ENCODE measurements around the gene MED1. TPM values are rescaled to one million over a fixed set of nuclear protein-coding genes. Genes with fewer than 3 reads are reported as not detected.
"Not testable (repeated sequence)": the region's sequence is repeated elsewhere in the genome, so short reads cannot be mapped to it uniquely, and the experiment has no call there.

MED1 gene, protein sequence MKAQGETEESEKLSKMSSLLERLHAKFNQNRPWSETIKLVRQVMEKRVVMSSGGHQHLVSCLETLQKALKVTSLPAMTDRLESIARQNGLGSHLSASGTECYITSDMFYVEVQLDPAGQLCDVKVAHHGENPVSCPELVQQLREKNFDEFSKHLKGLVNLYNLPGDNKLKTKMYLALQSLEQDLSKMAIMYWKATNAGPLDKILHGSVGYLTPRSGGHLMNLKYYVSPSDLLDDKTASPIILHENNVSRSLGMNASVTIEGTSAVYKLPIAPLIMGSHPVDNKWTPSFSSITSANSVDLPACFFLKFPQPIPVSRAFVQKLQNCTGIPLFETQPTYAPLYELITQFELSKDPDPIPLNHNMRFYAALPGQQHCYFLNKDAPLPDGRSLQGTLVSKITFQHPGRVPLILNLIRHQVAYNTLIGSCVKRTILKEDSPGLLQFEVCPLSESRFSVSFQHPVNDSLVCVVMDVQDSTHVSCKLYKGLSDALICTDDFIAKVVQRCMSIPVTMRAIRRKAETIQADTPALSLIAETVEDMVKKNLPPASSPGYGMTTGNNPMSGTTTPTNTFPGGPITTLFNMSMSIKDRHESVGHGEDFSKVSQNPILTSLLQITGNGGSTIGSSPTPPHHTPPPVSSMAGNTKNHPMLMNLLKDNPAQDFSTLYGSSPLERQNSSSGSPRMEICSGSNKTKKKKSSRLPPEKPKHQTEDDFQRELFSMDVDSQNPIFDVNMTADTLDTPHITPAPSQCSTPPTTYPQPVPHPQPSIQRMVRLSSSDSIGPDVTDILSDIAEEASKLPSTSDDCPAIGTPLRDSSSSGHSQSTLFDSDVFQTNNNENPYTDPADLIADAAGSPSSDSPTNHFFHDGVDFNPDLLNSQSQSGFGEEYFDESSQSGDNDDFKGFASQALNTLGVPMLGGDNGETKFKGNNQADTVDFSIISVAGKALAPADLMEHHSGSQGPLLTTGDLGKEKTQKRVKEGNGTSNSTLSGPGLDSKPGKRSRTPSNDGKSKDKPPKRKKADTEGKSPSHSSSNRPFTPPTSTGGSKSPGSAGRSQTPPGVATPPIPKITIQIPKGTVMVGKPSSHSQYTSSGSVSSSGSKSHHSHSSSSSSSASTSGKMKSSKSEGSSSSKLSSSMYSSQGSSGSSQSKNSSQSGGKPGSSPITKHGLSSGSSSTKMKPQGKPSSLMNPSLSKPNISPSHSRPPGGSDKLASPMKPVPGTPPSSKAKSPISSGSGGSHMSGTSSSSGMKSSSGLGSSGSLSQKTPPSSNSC (N-terminal part only)
- 10 to 100 TPM; 52.8 to 59.5 (median 54.2) TPM for polyA plus RNA-seq (ENCODE audit: insufficient read length in 3 of 3)

- peak; percentile 95 to 100 (median 98) for DNase-seq (ENCODE audit: low read depth in 3 of 3, low spot score in 2 of 3)
Measured at GRCh38 chr17:39450847-39451581, at the start of gene MED1. Gene MED1 (minus strand): TSS chr17:39451263. CDS start chr17:39451062, 201 bp downstream.

DNA sequence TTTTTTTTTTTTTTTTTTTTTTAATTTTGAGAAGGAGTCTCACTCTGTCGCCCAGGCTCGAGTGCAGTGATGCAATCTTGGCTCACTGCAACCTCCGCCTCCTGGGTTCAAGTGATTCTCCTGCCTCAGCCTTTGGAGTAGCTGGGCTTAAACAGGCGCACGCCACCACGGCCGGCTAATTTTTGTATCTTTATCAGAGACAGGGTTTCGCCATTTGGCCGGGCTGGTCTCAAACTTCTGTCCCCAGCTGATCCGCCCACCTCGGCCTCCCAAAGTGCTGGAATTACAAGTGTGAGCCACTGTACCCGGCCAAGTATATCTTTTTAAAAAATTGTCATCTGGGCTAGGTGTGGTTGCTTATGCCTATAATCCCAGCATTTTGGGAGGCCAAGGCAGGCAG is 45.9 kb upstream of the MED1 start:
- not testable (repeated sequence) for DNase-seq (ENCODE audit: low read depth in 3 of 3, low spot score in 2 of 3)

DNA sequence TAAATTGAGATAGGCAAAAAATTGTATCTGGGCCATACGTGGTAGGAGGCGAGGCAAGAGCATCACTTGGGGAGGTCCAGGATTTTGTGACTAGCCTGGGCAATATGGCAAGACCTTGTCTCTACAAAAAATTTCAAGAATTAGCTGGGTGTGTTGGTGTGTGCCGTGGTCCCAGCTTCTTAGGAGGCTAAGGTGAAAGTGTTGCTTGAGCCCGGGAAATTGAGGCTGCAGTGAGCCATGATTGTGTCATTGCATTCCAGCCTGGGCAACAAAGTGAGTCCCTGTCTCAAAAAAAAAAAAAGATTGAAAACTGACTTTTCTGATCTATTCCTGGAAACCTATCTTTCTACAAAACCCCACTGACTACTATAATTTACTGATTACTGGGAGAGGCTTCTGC is 36.9 kb upstream of the MED1 start:
- no peak for DNase-seq (ENCODE audit: low read depth in 3 of 3, low spot score in 2 of 3)

DNA sequence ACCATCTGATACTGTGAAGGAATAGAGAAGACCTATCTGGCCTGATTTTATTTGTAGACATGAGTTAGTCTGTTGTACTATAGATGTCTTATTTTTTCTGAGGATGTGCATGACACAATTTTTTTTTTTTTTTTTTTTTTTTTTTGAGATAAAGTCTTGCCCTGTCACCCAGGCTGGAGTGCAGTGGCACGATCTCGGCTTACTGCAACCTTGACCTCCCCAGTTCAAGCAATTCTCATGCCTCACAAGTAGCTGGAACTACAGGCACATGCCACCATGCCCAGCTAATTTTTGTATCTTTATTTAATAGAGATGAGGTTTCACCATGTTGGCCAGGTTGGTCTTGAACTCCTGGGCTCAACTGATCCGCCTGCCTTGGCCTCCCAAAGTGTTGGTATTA is 36.4 kb upstream of the MED1 start:
- not testable (repeated sequence) for DNase-seq (ENCODE audit: low read depth in 3 of 3, low spot score in 2 of 3)

DNA sequence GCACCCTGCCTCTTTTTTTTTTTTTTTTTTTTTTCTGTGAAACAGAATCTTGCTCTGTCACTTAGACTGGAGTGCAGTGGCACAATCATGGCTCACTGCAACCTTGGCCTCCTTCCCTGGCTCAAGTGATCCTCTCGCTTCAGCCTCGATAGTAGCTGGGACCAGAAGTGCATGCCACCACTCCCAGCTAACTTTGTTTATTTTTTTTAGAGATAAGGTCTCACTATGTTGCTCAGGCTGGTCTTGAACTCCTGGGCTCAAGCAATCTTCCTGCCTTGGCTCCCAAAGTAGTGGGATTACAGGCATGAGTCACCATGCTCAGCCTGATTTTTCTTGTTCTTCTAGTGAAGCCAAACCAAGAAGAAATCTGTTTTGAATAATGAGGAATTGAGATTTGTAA is 35.2 kb upstream of the MED1 start:
- no peak for DNase-seq (ENCODE audit: low read depth in 3 of 3, low spot score in 2 of 3)

GRCh38 chr17:39485555-39485954 is 34.5 kb upstream of the MED1 start:
- DNase-seq (ENCODE audit: low read depth in 3 of 3, low spot score in 2 of 3), result no peak

DNA sequence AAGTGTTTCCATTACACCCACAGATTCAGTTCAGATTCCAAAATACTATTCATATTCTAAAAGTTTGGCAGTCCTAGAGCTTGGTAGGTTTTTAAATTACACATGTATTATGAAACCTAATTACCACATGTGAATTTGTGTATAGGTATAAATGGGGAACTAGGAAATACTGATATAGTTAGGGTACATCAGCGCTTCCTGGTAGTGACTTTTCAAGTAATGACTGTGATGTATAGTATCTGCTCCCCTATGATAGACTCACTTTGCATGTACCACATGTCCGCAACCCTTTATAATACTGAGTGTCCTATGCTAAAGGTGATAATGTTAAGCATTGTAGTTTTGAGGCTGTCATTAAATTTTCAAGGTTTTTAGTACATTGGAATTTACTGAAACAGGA is 33.1 kb upstream of the MED1 start:
- DNase-seq (ENCODE audit: low read depth in 3 of 3, low spot score in 2 of 3), result no peak

- DNase-seq (ENCODE audit: low read depth in 3 of 3, low spot score in 2 of 3), result no peak
Measured at GRCh38 chr17:39483506-39483905, 32.4 kb upstream of the MED1 start.

DNA sequence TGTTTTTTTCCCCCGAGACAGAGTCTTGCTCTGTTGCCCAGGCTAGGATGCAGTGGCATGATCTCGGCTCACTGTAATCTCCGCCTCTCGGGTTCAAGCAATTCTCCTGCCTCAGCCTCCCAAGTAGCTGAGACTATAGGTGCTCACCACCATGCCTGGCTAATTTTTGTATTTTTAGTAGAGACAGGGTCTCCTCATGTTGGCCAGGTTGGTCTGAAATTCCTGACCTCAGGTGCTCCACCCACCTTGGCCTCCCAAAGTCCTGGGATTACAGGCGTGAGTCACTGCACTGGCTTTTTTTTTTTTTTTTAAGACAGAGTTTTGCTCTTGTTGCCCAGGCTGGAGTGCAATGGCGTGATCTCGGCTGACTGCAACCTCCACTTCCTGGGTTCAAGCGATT is 28.6 kb upstream of the MED1 start:
- not testable (repeated sequence) for DNase-seq (ENCODE audit: low read depth in 3 of 3, low spot score in 2 of 3)

DNA sequence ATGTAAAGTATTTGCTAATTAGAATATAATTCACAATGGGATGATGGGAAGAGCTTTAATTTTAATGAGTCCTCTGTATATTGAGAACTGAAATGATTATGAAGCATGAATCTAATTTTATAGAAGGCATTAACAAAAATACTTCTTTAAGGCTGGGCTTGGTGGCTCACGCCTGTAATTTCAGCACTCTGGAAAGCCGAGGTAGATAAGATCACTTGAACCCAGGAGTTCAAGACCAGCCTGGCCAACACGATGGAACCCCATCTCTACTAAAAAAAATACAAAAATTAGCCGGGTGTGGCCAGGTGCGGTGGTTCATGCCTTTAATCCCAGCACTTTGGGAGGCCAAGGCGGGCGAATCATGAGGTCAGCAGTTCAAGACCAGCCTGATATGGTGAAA is 22.2 kb upstream of the MED1 start:
- no peak for DNase-seq (ENCODE audit: low read depth in 3 of 3, low spot score in 2 of 3)

DNA sequence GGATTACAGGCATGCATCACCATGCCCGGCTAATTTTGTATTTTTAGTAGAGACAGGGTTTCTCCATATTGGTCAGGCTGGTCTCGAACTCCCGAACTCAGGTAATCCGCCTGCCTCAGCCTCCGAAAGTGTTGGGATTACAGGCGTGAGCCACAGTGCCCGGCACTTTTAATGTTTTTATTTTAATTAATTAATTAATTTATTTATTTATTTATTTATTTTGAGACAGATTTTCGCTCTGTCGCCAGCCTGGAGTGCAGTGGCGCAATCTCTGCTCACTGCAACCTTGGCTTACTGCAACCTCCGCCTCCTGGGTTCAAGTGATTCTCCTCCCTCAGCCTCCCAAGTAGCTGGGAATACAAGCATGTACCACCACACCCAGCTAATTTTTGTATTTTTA is 17.5 kb upstream of the MED1 start:
- DNase-seq (ENCODE audit: low read depth in 3 of 3, low spot score in 2 of 3), result not testable (repeated sequence)

- not testable (repeated sequence) for DNase-seq (ENCODE audit: low read depth in 3 of 3, low spot score in 2 of 3)
Measured at GRCh38 chr17:39464639-39465181, 13.6 kb upstream of the MED1 start.

DNA sequence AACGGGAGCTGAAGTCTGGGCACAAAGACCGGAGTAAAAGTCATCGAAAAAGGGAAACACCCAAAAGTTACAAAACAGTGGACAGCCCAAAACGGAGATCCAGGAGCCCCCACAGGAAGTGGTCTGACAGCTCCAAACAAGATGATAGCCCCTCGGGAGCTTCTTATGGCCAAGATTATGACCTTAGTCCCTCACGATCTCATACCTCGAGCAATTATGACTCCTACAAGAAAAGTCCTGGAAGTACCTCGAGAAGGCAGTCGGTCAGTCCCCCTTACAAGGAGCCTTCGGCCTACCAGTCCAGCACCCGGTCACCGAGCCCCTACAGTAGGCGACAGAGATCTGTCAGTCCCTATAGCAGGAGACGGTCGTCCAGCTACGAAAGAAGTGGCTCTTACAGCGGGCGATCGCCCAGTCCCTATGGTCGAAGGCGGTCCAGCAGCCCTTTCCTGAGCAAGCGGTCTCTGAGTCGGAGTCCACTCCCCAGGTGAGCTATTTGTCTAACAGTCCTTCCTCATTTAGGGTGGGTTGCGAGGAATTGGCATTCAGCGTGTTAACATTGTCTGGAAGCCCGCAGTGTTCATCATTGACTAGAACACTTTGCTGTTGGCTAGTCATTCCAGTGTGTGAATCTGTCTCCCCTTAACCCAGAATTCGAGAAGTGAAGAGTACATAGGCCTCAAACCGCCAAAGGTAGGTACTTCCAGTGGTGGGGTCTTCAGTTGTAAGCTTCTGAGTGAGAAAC is 11.7 kb upstream of the MED1 start:
- DNase-seq (ENCODE audit: low read depth in 3 of 3, low spot score in 2 of 3), result no peak

DNA sequence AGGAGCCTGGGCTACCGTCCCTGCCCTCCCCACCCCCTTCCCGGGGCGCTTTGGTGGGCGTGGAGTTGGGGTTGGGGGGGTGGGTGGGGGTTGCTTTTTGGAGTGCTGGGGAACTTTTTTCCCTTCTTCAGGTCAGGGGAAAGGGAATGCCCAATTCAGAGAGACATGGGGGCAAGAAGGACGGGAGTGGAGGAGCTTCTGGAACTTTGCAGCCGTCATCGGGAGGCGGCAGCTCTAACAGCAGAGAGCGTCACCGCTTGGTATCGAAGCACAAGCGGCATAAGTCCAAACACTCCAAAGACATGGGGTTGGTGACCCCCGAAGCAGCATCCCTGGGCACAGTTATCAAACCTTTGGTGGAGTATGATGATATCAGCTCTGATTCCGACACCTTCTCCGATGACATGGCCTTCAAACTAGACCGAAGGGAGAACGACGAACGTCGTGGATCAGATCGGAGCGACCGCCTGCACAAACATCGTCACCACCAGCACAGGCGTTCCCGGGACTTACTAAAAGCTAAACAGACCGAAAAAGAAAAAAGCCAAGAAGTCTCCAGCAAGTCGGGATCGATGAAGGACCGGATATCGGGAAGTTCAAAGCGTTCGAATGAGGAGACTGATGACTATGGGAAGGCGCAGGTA is 11.0 kb upstream of the MED1 start:
- DNase-seq (ENCODE audit: low read depth in 3 of 3, low spot score in 2 of 3), result peak in 1 of 3 donors; percentile 31

- DNase-seq (ENCODE audit: low read depth in 3 of 3, low spot score in 2 of 3), result peak; percentile 99 to 100 (median 100)
Measured at GRCh38 chr17:39461113-39461925, 10.3 kb upstream of the MED1 start, which contains the start of gene CDK12. Gene CDK12 (plus strand): TSS chr17:39461486. CDS start chr17:39462072, 586 bp downstream.

- DNase-seq (ENCODE audit: low read depth in 3 of 3, low spot score in 2 of 3), result no peak
Measured at GRCh38 chr17:39455919-39456318, 4.9 kb upstream of the MED1 start.

DNA sequence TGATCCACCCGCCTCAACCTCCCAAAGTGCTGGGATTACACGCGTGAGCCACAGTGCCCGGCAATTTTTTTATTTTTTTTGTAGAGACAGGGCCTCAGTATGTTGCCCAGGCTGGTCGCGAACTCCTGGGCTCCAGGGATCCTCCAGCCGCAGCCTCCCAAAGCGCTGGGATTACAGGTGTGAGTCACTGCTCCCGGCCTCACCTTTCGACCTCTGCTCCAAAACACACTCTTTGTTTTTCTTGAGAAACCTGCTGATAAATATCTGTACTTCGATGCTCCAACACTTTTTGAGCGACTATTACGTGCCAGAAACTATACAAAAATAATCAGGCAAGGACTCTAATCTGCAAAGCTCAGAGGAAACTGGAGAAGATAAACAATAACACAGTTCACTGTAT is 1.0 kb downstream of the MED1 start:
- no peak for DNase-seq (ENCODE audit: low read depth in 3 of 3, low spot score in 2 of 3)

GRCh38 chr17:39447561-39447960 is 3.5 kb downstream of the MED1 start:
- DNase-seq (ENCODE audit: low read depth in 3 of 3, low spot score in 2 of 3), result no peak
